Smooth muscle cell (in vitro differentiated cells): ENCODE results near the gene SLC39A11. TPM values are rescaled to one million over a fixed set of nuclear protein-coding genes. Genes with fewer than 3 reads are reported as not detected.
"Not testable (repeated sequence)": the region's sequence is repeated elsewhere in the genome, so short reads cannot be mapped to it uniquely, and the experiment has no call there.

ENCODE experiments used
- DNase-seq: peaks from one replicate; lab custom pipeline; 2025; ENCODE audit not compliant: unreplicated experiment; lab: John Stamatoyannopoulos, UW
- H2AFZ ChIP-seq: fragments of 200-600 bp; sonication (generic); 2 replicates; pipeline ENCODE4 v1.6.0; 2016; ENCODE audit warnings: antibody characterized with exemption, low read depth, mild to moderate bottlenecking
- H3F3A ChIP-seq: fragments of 200-600 bp; sonication (generic); 2 replicates; pipeline ENCODE4 v1.6.0; 2017; ENCODE audit warnings: antibody characterized with exemption, low read depth
- H3K27ac ChIP-seq: fragments of 200-600 bp; sonication (generic); 2 replicates; pipeline ENCODE4 v1.5.1; 2016; ENCODE audit warnings: low read depth, mild to moderate bottlenecking
- H3K27me3 ChIP-seq: fragments of 200-600 bp; sonication (generic); 2 replicates; pipeline ENCODE4 v1.6.1; 2016; ENCODE audit warnings: low read depth, mild to moderate bottlenecking
- H3K36me3 ChIP-seq: fragments of 200-600 bp; sonication (generic); 2 replicates; pipeline ENCODE4 v1.5.1; 2016; ENCODE audit warnings: low read depth
- H3K4me1 ChIP-seq: fragments of 200-600 bp; sonication (generic); 2 replicates; pipeline ENCODE4 v1.5.1; 2016; ENCODE audit warnings: low read depth
- H3K4me2 ChIP-seq: fragments of 200-600 bp; sonication (generic); 2 replicates; pipeline ENCODE4 v1.6.0; 2016; ENCODE audit warnings: mild to moderate bottlenecking
- H3K4me3 ChIP-seq: fragments of 200-600 bp; sonication (generic); 2 replicates; pipeline ENCODE4 v1.5.1; 2016; ENCODE audit warnings: mild to moderate bottlenecking
- H3K79me2 ChIP-seq: fragments of 200-600 bp; sonication (generic); 2 replicates; pipeline ENCODE4 v1.6.0; 2016; ENCODE audit warnings: low read depth, mild to moderate bottlenecking
- H3K9ac ChIP-seq: fragments of 200-600 bp; sonication (generic); 2 replicates; pipeline ENCODE4 v1.6.0; 2016; ENCODE audit warnings: low read depth
- H3K9me3 ChIP-seq: fragments of 200-600 bp; sonication (generic); replicated peaks from 2 replicates; pipeline ENCODE4 v1.5.1; 2016; ENCODE audit warnings: low read depth
- H4K20me1 ChIP-seq: fragments of 200-600 bp; sonication (generic); 2 replicates; pipeline ENCODE4 v1.6.0; 2016; ENCODE audit warnings: low read depth
- WGBS: methylation state at CpG from one replicate; pipeline ENCODE4 v1.1.7; 2016; ENCODE audit warnings: low lambda C conversion rate; 5-methylcytosine and 5-hydroxymethylcytosine counted together
- polyA plus RNA-seq: library from polyadenylated mRNA; unstranded; fragments of >200 nt; fragmentation: Nextera tagmentation; extraction: Ambion mirVana; gene quantifications from 2 replicates; pipeline ENCODE4 v1.2.1, GENCODE V29; 2016
- total RNA-seq: library from RNA; depleted of rRNA; stranded (reverse); fragments of >200 nt; gene quantifications from 2 replicates; pipeline ENCODE4 v1.2.3, GENCODE V29; 2014
- TF ChIP-seq, protein P1 (sequence below): fragments of 200-600 bp; sonication (generic); IDR thresholded peaks from 2 replicates; pipeline ENCODE4 v1.5.1; 2017; ENCODE audit warnings: borderline replicate concordance, mild to moderate bottlenecking, antibody characterized with exemption; ENCODE audit not compliant: insufficient read depth, poor library complexity, severe bottlenecking

SLC39A11 gene
- total and polyA plus RNA-seq, 2 experiments from 2014 or later = 9.2 to 36.7 TPM

DNA sequence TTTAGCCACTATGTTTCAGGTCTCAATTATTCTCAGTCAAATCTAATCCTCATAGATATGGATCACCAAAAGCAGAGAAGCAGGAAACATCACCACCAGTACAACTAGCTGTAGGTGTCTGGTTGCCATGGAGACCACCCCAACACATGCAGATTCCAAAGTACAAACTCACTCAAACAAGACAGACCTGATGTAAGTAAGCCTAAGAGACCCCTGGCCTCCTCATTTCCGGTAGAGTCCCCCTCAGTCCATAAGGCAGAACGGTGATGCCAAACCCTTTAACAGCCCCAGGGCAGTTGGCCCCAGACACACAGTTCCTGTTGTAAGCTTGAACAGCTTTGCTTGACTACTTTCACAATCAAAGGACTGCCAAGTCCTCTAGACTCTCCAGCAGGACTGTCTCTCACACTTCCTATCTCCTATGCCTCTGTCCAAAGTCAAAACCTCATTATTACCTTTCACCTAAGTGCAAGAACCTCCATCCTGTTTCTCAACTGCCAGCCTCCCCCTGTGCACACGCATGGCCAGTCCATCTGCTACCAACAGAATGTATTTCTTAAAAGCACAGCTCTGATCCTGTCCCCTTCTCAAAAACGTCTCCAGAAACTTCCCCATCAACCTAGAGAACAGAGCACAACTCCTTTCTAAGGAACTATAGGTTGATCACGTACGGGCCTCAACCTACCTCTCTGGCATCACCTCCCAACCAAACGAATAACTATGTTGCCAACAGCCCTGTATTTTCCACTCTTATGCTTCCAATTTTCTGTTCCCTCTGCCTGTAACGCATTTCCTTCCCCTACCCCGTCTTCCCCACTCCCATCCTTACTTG is 23.9 kb downstream of the SLC39A11 start:
- Histone ChIP-seq H3F3A (peaks cover 6% of the 10 kb centered on the region), H3K4me3 (no peak overlapping the region), H3K9ac (peak overlapping the region; percentile 70), H3K27me3 (no peaks in the 10 kb centered on the region), H4K20me1 (no peaks in the 10 kb centered on the region), H3K36me3 (no peaks in the 10 kb centered on the region), H3K4me1 (peaks cover 8% of the 10 kb centered on the region), H2AFZ (no peak overlapping the region), H3K4me2 (no peak overlapping the region), H3K27ac (peak overlapping the region; percentile 88), H3K79me2 (no peaks in the 10 kb centered on the region), H3K9me3 (no peaks in the 10 kb centered on the region)
- no peak for DNase-seq
- TF ChIP-seq, protein P1, sequence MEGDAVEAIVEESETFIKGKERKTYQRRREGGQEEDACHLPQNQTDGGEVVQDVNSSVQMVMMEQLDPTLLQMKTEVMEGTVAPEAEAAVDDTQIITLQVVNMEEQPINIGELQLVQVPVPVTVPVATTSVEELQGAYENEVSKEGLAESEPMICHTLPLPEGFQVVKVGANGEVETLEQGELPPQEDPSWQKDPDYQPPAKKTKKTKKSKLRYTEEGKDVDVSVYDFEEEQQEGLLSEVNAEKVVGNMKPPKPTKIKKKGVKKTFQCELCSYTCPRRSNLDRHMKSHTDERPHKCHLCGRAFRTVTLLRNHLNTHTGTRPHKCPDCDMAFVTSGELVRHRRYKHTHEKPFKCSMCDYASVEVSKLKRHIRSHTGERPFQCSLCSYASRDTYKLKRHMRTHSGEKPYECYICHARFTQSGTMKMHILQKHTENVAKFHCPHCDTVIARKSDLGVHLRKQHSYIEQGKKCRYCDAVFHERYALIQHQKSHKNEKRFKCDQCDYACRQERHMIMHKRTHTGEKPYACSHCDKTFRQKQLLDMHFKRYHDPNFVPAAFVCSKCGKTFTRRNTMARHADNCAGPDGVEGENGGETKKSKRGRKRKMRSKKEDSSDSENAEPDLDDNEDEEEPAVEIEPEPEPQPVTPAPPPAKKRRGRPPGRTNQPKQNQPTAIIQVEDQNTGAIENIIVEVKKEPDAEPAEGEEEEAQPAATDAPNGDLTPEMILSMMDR = no peak
- 83% methylated on average over 9 of the region's 9 CpGs for whole genome bisulfite sequencing

DNA sequence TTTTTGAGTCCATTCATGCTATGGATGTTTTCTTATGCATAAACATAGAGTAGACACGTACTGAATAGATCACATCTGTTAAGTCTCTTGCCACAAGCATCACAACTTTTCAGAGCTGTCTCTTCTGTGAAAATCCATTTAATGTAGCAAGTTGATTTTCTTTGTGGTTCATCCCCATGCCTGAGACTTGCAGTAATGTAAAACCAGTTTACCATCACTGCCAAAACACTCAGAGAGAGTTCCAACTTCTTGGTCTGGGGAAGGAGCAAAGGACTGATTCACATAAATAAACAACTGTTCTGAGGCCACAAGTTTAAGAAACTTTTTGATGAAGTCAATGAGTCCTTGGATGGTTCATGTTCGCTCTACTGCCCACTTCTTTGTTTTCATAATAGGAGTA is 24.8 kb downstream of the SLC39A11 start:
- H3K36me3 ChIP-seq, H3K4me1 ChIP-seq, H4K20me1 ChIP-seq, H3K79me2 ChIP-seq, DNase-seq, H3K9me3 ChIP-seq, H3K4me3 ChIP-seq, H3K4me2 ChIP-seq, H3K27me3 ChIP-seq, H3F3A ChIP-seq, H2AFZ ChIP-seq: not testable (repeated sequence)
- 71% methylated on average over 2 of the region's 2 CpGs for WGBS
- Histone ChIP-seq H3K9ac (peak overlapping the region; percentile 70), H3K27ac (peak overlapping the region; percentile 88)

DNA sequence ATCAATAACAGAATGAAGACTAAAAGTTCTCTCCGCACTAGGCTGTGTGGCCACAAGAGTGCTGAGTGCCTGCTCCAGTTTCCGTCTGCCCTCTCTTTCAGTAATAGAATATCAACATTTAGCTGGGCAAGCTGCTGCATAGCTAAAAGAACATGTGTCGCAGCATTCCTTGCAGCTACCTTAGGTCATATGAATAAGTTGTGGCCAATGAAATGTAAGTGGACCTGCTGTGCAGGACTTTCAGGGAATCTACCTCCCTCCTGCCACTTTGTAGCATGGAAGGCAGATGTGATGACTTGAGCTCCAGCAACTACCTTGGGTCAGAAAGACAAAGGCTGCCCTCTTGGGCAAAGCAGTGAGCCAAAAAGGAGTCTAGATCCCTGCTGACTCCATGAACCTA is 25.4 kb downstream of the SLC39A11 start:
- Histone ChIP-seq H3F3A (peaks cover 6% of the 10 kb centered on the region), H3K9ac (no peak overlapping the region), H3K79me2 (no peaks in the 10 kb centered on the region), H3K4me3 (no peak overlapping the region), H3K36me3 (no peaks in the 10 kb centered on the region), H2AFZ (no peak overlapping the region), H3K4me1 (peaks cover 8% of the 10 kb centered on the region), H3K9me3 (no peaks in the 10 kb centered on the region), H4K20me1 (no peaks in the 10 kb centered on the region), H3K4me2 (no peak overlapping the region), H3K27ac (peak overlapping the region; percentile 88), H3K27me3 (no peaks in the 10 kb centered on the region)
- no peak for DNase-seq
- TF ChIP-seq, protein P1 = no peak
- WGBS = 90% methylated on average over 3 of the region's 3 CpGs

DNA sequence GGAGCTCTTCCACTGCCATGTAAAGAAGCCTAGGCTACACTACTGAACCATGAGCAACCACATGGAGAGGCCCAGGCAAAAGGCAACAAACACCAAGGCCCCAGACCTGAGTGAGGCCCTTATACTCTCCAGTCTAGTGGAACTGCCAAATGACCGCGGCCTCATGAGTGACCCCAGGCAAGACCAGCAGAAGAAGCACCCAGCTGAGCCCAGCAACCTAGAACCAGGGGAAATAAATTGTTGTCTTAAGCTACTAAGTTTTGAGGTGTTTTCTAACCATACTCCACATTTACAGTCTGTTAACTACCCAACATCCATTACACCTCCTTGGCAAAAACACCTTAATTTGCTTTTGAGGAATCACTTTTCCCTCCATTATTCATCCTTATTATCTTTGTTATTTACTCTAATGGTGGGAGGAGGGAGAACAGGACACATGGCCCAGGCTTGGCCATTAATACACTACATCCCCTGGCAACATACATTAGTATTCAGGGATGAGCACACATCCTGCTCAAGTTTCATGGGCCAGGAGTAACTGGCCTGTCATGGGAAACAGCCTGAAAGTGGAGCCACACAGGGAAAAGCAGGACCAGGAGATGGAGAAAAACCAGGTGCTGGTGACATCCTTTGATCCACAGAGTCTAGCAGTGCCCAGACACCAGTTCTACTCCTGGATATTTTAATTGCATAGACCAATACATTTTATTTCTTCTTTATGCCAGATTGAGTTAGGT is 26.2 kb downstream of the SLC39A11 start:
- Histone ChIP-seq H3K27me3 (no peaks in the 10 kb centered on the region), H3K9me3 (no peaks in the 10 kb centered on the region), H4K20me1 (no peaks in the 10 kb centered on the region), H3K4me1 (peaks cover 8% of the 10 kb centered on the region), H3K9ac (no peak overlapping the region), H3F3A (peaks cover 6% of the 10 kb centered on the region), H3K4me3 (no peak overlapping the region), H2AFZ (no peak overlapping the region), H3K36me3 (no peaks in the 10 kb centered on the region), H3K79me2 (no peaks in the 10 kb centered on the region), H3K27ac (no peak overlapping the region), H3K4me2 (no peak overlapping the region)
- 100% methylated on average over 2 of the region's 2 CpGs for WGBS
- TF ChIP-seq, protein P1 = no peak
- no peak for DNase-seq
